HEK293 (cell line): ENCODE results near the gene CSAD.
A peak's percentile ranks its signal among the peaks of the same experiment; 100 is the strongest.

Experiments
- HOXA7 ChIP-seq: sonication (generic); formaldehyde crosslinking; IDR thresholded peaks from 2 replicates; pipeline ENCODE4 v1.8.1; 2022; ENCODE audit warnings: missing genetic modification reagents, borderline replicate concordance
- KLF17 ChIP-seq: fragments of 450-650 bp; formaldehyde crosslinking; IDR thresholded peaks from 2 replicates; pipeline ENCODE4 v1.5.1; 2016; ENCODE audit warnings: missing biosample characterization, missing genetic modification characterization
- KLF7 ChIP-seq: fragments of 450-650 bp; formaldehyde crosslinking; IDR thresholded peaks from 2 replicates; pipeline ENCODE4 v1.5.1; 2016; ENCODE audit warnings: missing biosample characterization, missing genetic modification characterization, borderline replicate concordance
- KLF9 ChIP-seq: fragments of 450-650 bp; formaldehyde crosslinking; IDR thresholded peaks from 2 replicates; pipeline ENCODE4 v1.5.1; 2016; ENCODE audit warnings: missing biosample characterization, missing genetic modification characterization, low read depth
- MZF1 ChIP-seq: fragments of 450-650 bp; formaldehyde crosslinking; IDR thresholded peaks from 2 replicates; pipeline ENCODE4 v1.5.1; 2017; ENCODE audit warnings: missing biosample characterization, missing genetic modification characterization, borderline replicate concordance
- SCRT2 ChIP-seq: fragments of 450-650 bp; formaldehyde crosslinking; IDR thresholded peaks from 2 replicates; pipeline ENCODE4 v1.5.1; 2016; ENCODE audit warnings: missing biosample characterization, missing genetic modification characterization
- SP2 ChIP-seq: fragments of 450-650 bp; formaldehyde crosslinking; IDR thresholded peaks from 2 replicates; pipeline ENCODE4 v1.5.1; 2016; ENCODE audit warnings: missing biosample characterization, missing genetic modification characterization
- TSHZ1 ChIP-seq: fragments of 450-650 bp; formaldehyde crosslinking; IDR thresholded peaks from 2 replicates; pipeline ENCODE4 v1.5.1; 2016; ENCODE audit warnings: missing biosample characterization, missing genetic modification characterization, borderline replicate concordance
- YY1 ChIP-seq: fragments of 450-650 bp; formaldehyde crosslinking; IDR thresholded peaks from 2 replicates; pipeline ENCODE4 v1.5.1; 2018; ENCODE audit warnings: missing biosample characterization, missing genetic modification characterization
- YY2 ChIP-seq: fragments of 450-650 bp; formaldehyde crosslinking; IDR thresholded peaks from 2 replicates; pipeline ENCODE4 v1.5.1; 2016; ENCODE audit warnings: missing biosample characterization, missing genetic modification characterization
- ZEB2 ChIP-seq: fragments of 450-650 bp; formaldehyde crosslinking; IDR thresholded peaks from 2 replicates; pipeline ENCODE4 v1.5.1; 2016; ENCODE audit warnings: missing biosample characterization, missing genetic modification characterization
- ZFHX2 ChIP-seq: fragments of 450-650 bp; formaldehyde crosslinking; conservative IDR thresholded peaks from 2 replicates; pipeline ENCODE4 v1.5.1; 2016; ENCODE audit warnings: missing biosample characterization, missing genetic modification characterization
- ZIC2 ChIP-seq: fragments of 450-650 bp; formaldehyde crosslinking; IDR thresholded peaks from 2 replicates; pipeline ENCODE4 v1.5.1; 2016; ENCODE audit warnings: missing biosample characterization, missing genetic modification characterization
- ZNF146 ChIP-seq: fragments of 450-650 bp; formaldehyde crosslinking; IDR thresholded peaks from 2 replicates; pipeline ENCODE4 v1.5.1; 2016; ENCODE audit warnings: missing biosample characterization, missing genetic modification characterization
- ZNF211 ChIP-seq: fragments of 450-650 bp; formaldehyde crosslinking; IDR thresholded peaks from 2 replicates; pipeline ENCODE4 v1.5.1; 2016; ENCODE audit warnings: low read depth, missing biosample characterization, missing genetic modification characterization
- ZNF214 ChIP-seq: fragments of 450-650 bp; formaldehyde crosslinking; IDR thresholded peaks from 2 replicates; pipeline ENCODE4 v1.5.1; 2017; ENCODE audit warnings: missing biosample characterization, mild to moderate bottlenecking, missing genetic modification characterization, borderline replicate concordance
- ZNF248 ChIP-seq: fragments of 450-650 bp; formaldehyde crosslinking; IDR thresholded peaks from 2 replicates; pipeline ENCODE4 v1.5.1; 2017; ENCODE audit warnings: missing biosample characterization, missing genetic modification characterization
- ZNF280D ChIP-seq: fragments of 450-650 bp; formaldehyde crosslinking; IDR thresholded peaks from 2 replicates; pipeline ENCODE4 v1.5.1; 2016; ENCODE audit warnings: missing biosample characterization, missing genetic modification characterization
- ZNF292 ChIP-seq: fragments of 450-650 bp; formaldehyde crosslinking; IDR thresholded peaks from 2 replicates; pipeline ENCODE4 v1.5.1; 2016; ENCODE audit warnings: low read depth, missing biosample characterization, missing genetic modification characterization, borderline replicate concordance
- ZNF398 ChIP-seq: fragments of 450-650 bp; formaldehyde crosslinking; IDR thresholded peaks from 2 replicates; pipeline ENCODE4 v1.5.1; 2017; ENCODE audit warnings: missing biosample characterization, missing genetic modification characterization
- ZNF433 ChIP-seq: fragments of 450-650 bp; formaldehyde crosslinking; IDR thresholded peaks from 2 replicates; pipeline ENCODE4 v1.5.1; 2016; ENCODE audit warnings: missing biosample characterization, missing genetic modification characterization, low read depth
- ZNF48 ChIP-seq: fragments of 450-650 bp; formaldehyde crosslinking; IDR thresholded peaks from 2 replicates; pipeline ENCODE4 v1.5.1; 2016; ENCODE audit warnings: missing biosample characterization, missing genetic modification characterization
- ZNF501 ChIP-seq: fragments of 450-650 bp; formaldehyde crosslinking; IDR thresholded peaks from 2 replicates; pipeline ENCODE4 v1.5.1; 2016; ENCODE audit warnings: missing biosample characterization, missing genetic modification characterization
- ZNF530 ChIP-seq: fragments of 450-650 bp; formaldehyde crosslinking; IDR thresholded peaks from 2 replicates; pipeline ENCODE4 v1.5.1; 2016; ENCODE audit warnings: low read depth, missing biosample characterization, missing genetic modification characterization
- ZNF549 ChIP-seq: fragments of 450-650 bp; IDR thresholded peaks from 2 replicates; pipeline ENCODE4 v1.5.1; 2018; ENCODE audit warnings: missing biosample characterization, missing genetic modification characterization, mild to moderate bottlenecking, inconsistent platforms, moderate library complexity
- ZNF623 ChIP-seq: fragments of 450-650 bp; formaldehyde crosslinking; IDR thresholded peaks from 2 replicates; pipeline ENCODE4 v1.5.1; 2016; ENCODE audit warnings: missing biosample characterization, missing genetic modification characterization
- ZNF658 ChIP-seq: fragments of 450-650 bp; formaldehyde crosslinking; IDR thresholded peaks from 2 replicates; pipeline ENCODE4; 2016; ENCODE audit warnings: missing biosample characterization, missing genetic modification characterization
- ZNF707 ChIP-seq: fragments of 450-650 bp; formaldehyde crosslinking; IDR thresholded peaks from 2 replicates; pipeline ENCODE4 v1.5.1; 2016; ENCODE audit warnings: missing biosample characterization, missing genetic modification characterization
- ZNF76 ChIP-seq: fragments of 450-650 bp; formaldehyde crosslinking; IDR thresholded peaks from 2 replicates; pipeline ENCODE4; 2016; ENCODE audit warnings: low read depth, missing biosample characterization, missing genetic modification characterization, borderline replicate concordance
- ZNF768 ChIP-seq: fragments of 450-650 bp; formaldehyde crosslinking; IDR thresholded peaks from 2 replicates; pipeline ENCODE4 v1.5.1; 2018; ENCODE audit warnings: missing biosample characterization, mild to moderate bottlenecking, missing genetic modification characterization
- ZNF776 ChIP-seq: fragments of 450-650 bp; formaldehyde crosslinking; IDR thresholded peaks from 2 replicates; pipeline ENCODE4 v1.5.0; 2017; ENCODE audit warnings: missing biosample characterization, missing genetic modification characterization, borderline replicate concordance
- ZNF792 ChIP-seq: fragments of 450-650 bp; formaldehyde crosslinking; IDR thresholded peaks from 2 replicates; pipeline ENCODE4 v1.5.1; 2016; ENCODE audit warnings: missing biosample characterization, missing genetic modification characterization
- ZSCAN30 ChIP-seq: fragments of 450-650 bp; IDR thresholded peaks from 2 replicates; pipeline ENCODE4 v1.5.1; 2018; ENCODE audit warnings: missing biosample characterization, mild to moderate bottlenecking, missing genetic modification characterization, moderate library complexity

CSAD gene

GRCh38 chr12:53190108-53190729 lies 9.5 kb upstream of the CSAD start (continued):
- peak; percentile 69 for TF ChIP-seq ZIC2 (tag by site-specific recombination)
- no peak for TF ChIP-seq ZNF501
- TF ChIP-seq YY2 = no peak
- TF ChIP-seq ZNF248 (tag by site-specific recombination) = no peak
- no peak for TF ChIP-seq ZNF792 (tag by site-specific recombination)
- no peak for TF ChIP-seq ZNF707 (tag by site-specific recombination)
- no peak for TF ChIP-seq ZNF658 (tag by site-specific recombination)
- no peak for TF ChIP-seq ZNF398 (tag by site-specific recombination)
- TF ChIP-seq ZNF292 = no peak
- TF ChIP-seq ZNF623 (tag by site-specific recombination) = no peak
- no peak for TF ChIP-seq TSHZ1 (tag by site-specific recombination)
- TF ChIP-seq ZSCAN30 (tag by site-specific recombination) = peak; percentile 27; the same call in 1 of the 2 replicates
- TF ChIP-seq KLF9 (tag by site-specific recombination) = no peak
- TF ChIP-seq YY1 (tag by site-specific recombination) = no peak
- no peak for TF ChIP-seq MZF1 (tag by site-specific recombination)
- TF ChIP-seq ZNF211 = no peak
- no peak for TF ChIP-seq ZNF280D (tag by site-specific recombination)
- TF ChIP-seq ZNF214 = no peak
- TF ChIP-seq ZNF146 = no peak
- TF ChIP-seq SP2 (tag by site-specific recombination) = no peak
- TF ChIP-seq KLF17 (tag by site-specific recombination) = no peak
- TF ChIP-seq KLF7 (tag by site-specific recombination) = no peak
- TF ChIP-seq ZNF433 (tag by site-specific recombination) = no peak
- no peak for TF ChIP-seq ZNF776
- peak; percentile 57; the same call in 1 of the 2 replicates for TF ChIP-seq ZNF76 (tag by site-specific recombination)
- no peak for TF ChIP-seq ZNF48 (tag by site-specific recombination)
- no peak for TF ChIP-seq ZNF530 (tag by site-specific recombination)
- 0 out of 2 replicates have a peak, but pooled peaks have one; percentile 39 for TF ChIP-seq ZEB2
- TF ChIP-seq ZNF549 (tag by site-specific recombination) = no peak
- TF ChIP-seq HOXA7 (CRISPR knock-in tag) = no peak
- TF ChIP-seq SCRT2 (tag by site-specific recombination) = peak; percentile 86
- TF ChIP-seq ZFHX2 = no peak
- no peak for TF ChIP-seq ZNF768 (tag by site-specific recombination)
